HG03521 (cell line): ENCODE data around the gene LHPP.
"Not testable (repeated sequence)": the region's sequence is repeated elsewhere in the genome, so short reads cannot be mapped to it uniquely, and the experiment has no call there.

Experiments used
- ATAC-seq: cut with Tn5 transposase; IDR thresholded peaks from one replicate; pipeline ENCODE4 v1.9.1; 2021; ENCODE audit warnings: mild to moderate bottlenecking, moderate library complexity; ENCODE audit not compliant: unreplicated experiment

The LHPP gene

GRCh38 chr10:124568339-124568738, 106.7 kb downstream of the LHPP start:
- ATAC-seq = no peak

- no peak for ATAC-seq
These were observed 107.4 kb downstream of the LHPP start for GRCh38 chr10:124568848-124569622.

DNA sequence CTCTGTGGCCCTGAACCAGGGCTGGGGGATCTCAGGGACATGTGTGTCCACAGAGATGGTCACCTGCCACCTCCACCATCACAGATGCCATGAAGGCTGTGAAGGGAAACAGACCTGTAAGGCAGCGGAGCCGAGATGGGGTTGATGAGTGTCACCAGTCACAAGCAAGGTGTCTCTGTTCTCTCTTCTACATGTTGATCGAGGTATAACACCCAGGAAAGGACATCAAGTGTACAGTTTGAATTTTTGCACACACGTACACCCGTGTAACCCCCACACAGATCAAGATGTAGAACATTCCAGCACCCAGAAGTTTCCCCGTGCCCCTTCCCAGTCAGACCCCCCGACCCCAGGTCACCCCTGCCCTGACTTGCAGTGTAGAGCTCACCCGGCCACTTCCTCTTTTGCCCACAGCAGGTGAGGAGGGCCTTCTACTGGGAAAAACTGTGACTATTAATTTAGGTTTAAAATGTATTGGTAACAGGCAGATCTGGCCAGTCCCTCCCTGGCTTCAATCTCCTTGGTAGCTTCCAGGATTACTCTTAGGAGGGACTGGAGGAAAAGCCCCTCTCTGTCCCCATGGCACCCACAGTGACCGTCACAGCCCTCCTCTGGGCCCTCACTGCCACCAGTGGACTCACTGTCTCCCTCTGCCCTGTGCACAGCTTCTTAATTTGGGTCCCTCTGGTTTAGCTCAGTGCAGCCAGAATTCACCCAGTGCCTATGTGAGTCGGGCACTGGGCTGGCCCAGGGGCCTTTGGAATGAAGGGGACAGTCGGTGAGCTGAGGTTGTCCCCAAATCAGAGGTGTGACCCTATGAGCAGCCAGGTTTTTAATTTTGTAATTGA, 108.2 kb downstream of the LHPP start:
- ATAC-seq = no peak

DNA sequence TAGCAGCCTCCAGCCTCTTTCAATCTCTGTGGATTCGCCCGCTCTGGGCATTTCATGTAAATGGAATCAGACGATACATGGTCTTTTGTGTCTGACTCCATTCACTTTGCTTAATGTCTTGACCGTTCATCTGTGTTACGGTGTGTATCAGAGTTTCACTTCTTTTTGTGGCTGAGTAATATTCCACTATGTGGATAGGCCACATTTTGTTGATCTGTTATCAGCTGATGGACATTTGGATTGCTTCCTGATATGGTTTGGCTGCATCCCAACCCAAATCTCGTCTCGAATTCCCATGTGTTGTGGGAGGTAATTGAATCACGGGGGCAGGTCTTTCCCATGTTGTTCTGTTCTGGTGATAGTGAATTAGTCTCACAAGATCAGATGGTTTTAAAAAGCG, 109.0 kb downstream of the LHPP start:
- ATAC-seq = no peak

DNA sequence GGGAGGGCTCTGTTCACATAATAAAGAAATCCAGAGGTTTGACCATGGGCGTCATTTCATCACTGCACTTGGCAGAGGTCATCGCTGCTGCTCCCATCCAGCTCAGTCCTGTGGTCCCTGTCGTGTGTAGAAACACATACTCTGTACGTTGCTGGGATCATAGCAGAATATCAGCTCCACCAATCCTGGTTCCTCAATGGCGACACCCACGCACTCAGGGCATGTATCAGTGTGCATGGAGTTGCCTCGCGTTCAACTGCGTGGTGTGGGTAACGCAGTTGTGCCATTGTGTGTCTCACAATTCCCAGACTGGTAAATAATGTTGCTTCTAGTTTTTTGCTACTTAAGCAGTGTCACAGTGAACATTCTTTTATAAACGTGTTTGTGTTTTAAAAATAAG, 111.1 kb downstream of the LHPP start:
- ATAC-seq = no peak

DNA sequence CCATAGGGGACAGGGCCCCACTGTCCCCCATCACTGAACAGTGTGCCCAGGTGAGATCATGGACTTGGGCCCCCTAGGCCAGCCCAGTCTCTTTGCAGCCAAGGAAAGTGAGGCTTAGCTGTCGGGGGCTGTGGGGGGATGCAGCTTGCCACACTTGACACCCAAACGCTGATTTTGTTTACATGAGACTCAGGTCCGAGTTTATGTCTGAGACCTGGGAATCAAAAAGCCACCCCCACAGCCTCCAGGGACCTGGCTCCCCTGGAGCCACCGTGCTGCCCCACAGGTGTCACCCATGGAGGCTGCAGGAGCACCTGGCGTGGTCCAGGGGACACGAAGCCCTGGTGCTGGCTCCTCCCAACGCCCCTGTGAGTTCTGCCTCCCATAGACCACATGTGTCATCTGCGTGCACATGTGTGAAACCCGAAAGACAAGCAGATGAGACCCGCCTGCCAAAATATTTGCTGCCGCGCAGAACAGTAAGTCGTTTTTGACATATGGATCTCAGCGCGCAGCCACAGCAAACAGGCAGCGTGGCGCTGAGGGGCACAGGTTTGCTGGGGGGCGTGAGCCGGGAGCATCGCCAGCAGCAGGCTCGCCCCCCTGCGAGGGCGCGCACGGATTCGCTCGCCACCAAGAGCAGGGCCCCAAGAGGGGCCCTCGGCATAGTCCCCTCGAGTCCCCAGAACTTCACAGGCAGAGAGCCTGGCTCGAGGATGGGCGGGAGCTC, 112.3 kb downstream of the LHPP start:
- no peak for ATAC-seq

GRCh38 chr10:124574456-124575070, 112.9 kb downstream of the LHPP start:
- ATAC-seq = no peak

DNA sequence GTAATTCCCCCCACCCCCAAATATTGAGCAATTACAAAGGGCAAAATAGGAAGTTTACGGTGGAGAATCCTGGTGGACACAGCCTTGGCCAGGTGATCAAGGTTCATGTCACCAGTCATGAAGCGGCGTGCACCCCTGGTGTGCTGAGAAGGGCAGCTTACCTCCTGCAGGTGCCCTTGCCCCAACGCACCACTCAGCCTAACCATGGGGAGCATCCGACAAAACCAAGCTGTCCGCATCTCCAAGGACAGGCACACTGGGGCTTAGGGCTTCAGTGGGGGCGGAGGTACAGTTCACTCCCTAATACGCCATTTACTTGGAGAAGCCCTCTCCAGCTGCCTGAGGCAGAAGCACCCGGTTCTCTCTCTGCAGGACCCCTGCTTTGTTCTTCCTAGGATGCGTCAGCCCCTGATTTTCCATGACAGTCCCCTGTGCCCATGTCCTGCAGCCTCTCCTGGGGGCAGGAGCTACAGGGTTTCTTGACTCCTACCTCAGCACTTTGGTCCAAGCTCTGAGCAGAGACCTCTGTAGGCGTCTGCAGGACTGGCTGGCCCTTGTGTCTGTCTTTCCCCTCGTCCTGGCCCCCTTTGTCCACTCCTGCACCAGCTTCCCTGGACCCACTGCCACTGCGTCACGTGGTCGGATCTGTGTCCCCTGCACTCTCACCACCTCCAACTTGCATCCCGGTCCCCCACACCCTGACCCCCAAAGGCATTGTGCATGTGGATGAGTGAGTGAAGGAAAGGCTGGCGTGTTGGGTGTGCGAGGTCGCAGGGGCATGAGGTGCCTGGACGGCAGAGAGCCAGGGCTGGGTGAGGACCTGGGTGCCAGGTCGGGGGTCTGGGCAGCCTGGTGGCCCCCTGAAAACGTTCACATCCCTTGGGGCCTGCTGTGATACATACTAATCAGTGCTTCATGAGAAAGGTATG, 113.7 kb downstream of the LHPP start:
- no peak for ATAC-seq

- ATAC-seq = no peak
These were observed 115.2 kb downstream of the LHPP start for GRCh38 chr10:124576526-124577420.

DNA sequence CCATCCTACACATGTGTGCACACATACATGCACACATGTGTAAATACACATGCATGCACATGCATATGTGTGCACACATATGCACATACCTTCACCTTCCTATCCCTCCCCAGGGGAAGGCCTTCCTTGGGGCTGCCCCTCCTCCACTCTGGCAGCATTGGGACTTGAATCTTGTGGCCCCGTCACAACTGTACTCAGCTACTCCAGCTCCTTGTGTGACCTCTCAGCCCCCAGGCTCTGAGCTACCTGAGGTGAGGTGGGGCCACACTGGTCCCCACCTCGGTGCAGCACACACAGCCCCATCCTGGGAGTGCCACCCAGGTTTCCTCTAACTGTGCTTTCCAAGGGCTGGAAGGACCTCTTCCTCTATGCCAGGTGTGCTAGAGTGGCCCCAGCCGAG, 116.0 kb downstream of the LHPP start:
- ATAC-seq = no peak

DNA sequence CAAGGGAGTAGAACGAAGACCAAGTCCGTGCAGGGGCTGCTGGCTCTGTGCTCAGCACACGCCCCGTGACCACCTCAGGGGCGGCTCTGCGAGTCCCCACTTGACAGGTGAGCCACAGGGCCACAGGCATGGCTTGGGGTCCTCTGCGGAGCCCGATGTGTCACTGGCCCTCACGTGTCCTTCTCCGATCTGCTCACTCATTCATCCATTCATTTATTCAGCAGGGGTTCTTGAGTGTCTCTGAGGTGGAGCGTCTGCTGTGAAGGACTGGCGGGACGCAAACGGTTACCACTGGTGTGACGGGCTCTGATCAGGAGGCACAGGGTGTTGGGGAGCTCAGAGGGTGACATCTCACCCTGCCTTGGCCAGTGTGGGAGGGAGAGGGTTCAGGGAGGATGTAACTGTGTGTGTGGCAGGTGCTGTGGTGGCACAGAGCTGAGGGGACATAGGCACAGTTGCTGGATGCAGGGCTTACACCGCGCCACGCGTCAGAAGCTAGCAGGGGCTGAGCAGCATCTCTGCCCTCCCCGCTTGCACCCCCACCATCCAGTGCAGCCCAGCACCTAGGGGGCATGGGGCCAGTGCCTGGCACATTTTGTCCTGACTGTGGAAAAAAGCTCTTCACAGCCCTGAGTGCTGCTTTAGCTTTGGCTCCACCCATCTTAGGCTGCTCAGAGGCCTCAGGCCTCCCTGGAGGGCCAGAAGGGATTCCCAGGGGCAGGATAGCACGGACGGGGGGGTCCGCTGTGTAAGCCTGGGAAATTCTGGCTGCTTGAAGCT, 116.8 kb downstream of the LHPP start:
- no peak for ATAC-seq

DNA sequence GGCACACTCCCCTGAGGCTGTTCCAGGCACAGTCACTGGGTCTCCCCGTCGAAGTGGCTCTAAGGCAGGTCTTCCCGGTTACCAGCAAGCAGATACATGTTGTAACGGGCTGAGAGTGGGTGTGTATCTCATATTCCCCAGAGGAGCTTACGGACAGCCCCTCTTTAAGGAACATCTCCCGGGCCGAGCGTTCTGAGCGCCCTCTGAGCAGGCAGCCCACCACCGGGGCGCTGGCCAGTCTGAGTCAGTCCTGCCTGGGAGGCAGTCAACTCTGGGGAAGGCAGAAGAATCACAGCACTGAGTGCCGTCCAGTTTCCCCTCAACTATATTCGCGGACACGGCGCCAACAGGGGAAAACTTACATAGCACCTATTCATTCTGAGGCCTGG, 117.4 kb downstream of the LHPP start:
- ATAC-seq = no peak

GRCh38 chr10:124586142-124586541, 124.5 kb downstream of the LHPP start:
- no peak for ATAC-seq

- no peak for ATAC-seq
These were observed 126.2 kb downstream of the LHPP start for GRCh38 chr10:124587811-124588211.

GRCh38 chr10:124588341-124588735, 126.7 kb downstream of the LHPP start:
- ATAC-seq = not testable (repeated sequence)

- no peak for ATAC-seq
These were observed 127.3 kb downstream of the LHPP start for GRCh38 chr10:124588736-124589490.

DNA sequence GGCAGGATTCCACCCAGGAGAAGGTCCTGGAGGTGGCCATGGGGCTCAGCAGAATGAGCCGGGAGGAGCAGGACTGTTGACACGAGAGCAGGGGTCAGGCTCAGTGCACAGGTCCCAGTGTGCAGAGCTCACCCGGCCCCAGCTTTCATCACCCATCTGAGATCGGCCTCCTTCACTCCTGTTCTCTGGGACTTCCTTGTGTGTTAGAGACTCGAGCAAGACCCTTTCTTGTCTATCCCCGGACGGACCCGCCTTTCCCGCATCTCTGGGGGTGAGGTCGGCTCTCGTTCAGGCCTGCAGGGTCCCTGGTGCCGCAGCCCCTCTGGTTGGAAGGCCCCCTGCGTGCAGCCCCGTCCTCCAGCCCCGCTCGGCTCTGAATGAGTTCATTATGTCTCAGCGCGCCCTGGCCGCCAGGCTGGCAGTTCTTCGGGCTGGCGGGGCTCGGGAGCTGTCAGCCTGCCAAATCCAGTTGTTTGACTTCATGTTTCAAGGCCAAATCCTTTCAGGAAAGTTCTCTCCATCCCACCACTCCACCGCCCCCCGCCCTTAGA, 127.9 kb downstream of the LHPP start:
- ATAC-seq = no peak
